GM21367 (cell line): Measurements from ENCODE around the gene ARID5B.
"Not testable (repeated sequence)": the region's sequence is repeated elsewhere in the genome, so short reads cannot be mapped to it uniquely, and the experiment has no call there.

Source experiments
- ATAC-seq: cut with Tn5 transposase; IDR thresholded peaks from one replicate; pipeline ENCODE4 v1.9.1; 2021; ENCODE audit not compliant: unreplicated experiment

Gene ARID5B

DNA sequence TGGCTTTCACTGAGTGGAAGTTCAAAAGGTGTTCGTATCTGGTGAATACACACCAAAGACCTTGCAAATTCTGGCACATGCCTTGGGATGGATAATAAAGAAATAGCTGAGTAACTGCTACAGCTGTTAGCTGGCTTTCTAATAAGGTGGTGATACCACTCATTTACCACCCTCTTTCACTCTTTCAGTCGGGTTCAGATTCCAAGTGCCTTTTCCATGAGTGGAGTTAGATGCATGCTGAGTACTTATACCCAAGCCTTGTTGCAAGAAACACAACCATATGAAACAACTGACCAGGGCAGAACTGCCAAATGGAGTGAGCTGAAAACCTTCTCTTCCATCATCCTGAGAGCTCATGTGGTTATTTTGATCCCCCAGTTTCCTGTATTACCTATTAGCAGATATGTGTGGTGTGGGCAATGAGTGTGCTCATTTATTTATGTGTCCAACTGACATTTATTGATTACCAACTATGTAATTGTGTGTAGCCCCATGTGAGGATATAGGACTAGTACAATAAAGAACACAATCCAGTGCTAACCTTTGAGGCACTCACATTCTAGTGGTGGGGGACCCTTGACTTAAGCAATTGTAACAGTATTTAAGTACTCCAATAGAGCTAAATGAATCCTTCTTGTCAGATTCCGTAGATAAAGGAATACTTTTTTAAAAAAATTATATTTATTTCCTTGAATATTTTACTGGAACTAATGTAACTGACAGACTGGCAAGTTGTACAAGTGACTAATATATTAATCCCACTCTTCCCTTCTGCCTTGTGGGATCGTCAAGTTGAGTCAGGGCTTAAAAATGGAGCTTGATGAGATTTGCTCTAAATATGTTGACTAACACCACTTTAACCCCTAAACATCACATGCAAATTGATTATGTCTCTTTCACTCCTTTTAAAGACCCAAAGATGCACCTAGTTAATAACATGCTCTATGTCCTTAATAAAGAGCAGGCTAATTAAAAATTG is 124.7 kb downstream of the ARID5B start:
- no peak for ATAC-seq

DNA sequence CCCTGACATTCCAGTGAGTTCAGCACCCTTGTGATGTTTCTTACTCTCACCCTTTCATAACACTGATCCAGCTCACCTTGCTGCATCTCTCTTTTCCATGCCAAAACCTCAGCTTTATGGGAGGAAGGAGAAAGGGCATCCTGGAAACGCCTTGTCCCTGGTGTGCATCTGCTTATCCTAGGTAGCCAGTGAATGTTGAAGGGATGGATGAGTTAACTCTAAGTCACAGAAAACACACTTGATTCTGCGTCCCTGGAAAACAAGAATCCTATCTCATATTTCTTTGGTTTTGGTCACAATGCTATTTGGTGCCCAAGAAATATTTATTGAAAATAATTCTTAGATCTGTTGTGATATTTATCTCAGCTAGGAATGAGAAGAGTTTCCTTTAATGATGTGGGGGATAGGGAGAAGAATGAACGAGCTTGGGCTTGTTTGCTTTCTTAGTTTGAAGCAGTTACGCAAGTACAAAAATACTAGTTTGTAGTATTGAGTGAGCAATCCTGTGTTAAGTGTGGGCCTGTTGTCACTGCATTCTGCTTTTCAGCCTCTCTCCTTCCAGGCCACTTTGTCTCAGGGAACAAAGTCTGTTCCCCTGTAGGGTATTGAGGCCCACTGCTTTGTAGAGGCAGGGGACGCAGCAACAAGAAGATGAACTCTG is 126.5 kb downstream of the ARID5B start:
- ATAC-seq, result no peak

DNA sequence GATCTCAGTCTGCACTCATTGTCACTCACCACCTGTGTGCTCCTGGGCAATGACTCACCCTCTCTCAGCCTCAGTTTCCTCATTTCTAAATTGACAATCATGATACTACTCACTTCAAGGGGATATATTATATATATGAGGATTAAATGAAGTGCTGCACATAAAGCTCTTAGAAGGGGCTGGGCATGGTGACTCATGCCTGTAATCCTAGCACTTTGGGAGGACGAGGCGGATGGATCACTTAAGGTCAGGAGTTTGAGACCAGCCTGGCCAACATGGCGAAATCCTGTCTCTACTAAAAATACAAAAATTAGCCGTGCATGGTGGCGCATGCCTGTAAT is 127.0 kb downstream of the ARID5B start:
- ATAC-seq, result not testable (repeated sequence)

DNA sequence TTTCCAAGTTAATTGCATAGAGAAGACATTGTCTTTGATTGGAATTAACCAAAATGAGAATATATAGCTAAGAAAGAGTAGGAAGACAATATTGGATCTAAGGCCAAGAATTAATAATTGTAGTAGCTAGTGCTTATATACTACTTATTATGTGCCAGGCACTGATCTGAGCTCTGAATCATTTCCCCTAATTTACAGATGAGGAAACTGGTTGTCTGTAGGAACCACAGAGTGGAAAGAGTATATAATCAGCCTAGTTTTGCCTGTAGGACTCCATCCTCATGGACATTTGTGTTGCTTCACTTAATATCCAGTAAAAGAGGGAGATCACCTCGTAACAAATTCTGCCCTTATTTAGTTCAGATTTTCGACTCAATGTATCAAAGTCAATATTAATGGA is 127.9 kb downstream of the ARID5B start:
- no peak for ATAC-seq

DNA sequence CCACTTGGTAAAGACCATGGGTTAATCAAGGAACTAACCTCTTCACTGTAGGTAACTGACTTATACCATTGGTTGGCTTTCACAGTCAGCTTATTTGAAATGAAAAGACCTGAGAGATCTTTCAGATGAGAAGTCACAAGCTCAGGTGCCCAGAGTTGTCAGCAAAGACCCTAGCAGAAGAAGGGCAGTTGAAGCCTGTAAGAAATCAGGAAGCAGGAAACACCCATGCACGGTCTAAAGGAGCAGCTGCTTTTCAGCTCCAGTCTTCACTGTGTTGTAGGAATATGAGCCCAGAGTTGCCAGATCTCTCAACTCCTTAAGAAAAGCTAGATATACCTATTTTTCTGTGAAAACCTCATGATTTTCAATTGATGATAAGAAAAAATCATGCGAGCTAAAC is 130.0 kb downstream of the ARID5B start:
- no peak for ATAC-seq

DNA sequence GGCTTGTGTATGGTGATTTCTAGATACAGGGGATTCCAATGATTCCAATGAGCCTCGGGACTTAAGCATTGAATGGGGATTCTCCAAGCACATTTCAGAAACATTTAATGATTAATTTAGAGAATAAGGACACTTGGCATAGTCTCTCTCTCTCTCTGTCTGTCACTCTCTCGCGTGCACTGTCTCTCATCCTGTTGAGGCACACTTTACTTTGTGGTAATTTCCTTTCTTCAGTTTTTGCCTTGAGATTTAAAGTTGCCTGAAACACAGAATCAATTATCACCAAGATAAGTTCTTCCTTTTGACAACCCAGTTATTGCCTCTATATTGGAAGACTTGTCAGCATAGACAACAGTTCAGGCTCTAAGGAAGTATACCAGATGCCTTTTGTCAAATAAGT is 131.6 kb downstream of the ARID5B start:
- ATAC-seq, result no peak

DNA sequence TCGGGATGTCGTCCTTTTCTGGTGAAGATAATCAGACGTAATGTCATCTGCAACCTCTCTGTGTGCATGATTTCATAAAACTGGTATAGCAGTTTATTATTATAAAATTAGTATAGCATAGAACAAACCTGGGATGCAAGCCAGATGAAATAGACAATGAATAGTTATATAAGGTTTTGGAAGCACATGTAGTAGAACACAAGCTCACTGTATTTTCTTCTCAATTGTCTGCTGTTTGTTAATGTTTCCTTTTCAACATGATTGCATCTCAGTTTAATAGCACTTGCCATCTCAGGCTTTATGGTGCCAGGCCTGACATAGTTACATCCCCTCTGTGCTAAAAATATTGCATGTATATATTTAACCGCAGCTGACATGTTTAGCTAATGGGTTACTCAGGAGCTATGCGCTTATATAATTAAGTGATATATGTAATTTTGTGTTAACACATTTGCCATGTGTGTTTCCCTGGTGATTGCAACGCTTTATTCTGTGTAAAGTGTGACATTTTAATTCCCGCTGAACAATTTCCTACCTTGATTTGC is 132.7 kb downstream of the ARID5B start:
- ATAC-seq, result no peak

DNA sequence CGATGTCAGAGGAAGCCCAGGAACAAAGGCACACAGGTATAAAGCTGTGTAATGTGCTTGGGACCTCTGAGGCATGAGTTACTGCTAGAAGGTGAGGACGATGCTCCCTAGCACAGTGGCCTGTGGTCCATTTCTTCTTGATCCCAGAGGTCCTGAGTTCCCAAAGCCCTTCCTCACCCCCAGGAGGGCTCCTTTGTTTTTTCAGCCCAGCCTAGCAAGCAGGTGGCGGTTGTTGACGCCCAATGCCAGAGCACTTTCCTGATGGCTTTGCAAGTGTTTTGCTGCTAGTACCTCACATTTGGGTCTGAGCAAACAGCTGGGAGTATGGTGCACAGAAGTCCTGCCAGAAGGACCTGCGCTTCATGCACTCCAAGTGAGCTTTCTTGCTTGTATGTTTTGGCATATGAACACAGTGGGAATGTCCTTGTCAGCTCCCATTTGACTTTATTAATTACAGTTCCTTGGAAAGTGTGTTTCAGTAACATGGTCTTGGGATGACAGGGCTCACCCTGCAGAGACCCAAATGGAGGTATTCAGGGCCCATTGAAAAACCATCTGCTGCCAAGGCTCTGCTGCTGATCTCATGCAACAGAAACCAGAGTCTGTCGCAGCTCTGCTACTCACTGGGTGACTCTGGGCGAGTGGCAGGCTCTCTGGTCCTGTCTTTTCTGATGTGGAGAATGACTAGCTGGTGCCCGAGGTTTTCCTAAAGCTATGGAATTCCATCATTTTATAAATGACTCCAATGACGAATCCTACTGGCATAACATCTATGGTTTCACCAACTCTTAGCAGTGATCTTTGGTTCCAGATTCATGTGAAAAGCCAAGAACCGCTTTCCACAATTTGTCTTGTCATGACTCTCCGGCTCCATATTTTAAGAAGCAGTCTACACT is 134.9 kb downstream of the ARID5B start:
- ATAC-seq, result no peak

DNA sequence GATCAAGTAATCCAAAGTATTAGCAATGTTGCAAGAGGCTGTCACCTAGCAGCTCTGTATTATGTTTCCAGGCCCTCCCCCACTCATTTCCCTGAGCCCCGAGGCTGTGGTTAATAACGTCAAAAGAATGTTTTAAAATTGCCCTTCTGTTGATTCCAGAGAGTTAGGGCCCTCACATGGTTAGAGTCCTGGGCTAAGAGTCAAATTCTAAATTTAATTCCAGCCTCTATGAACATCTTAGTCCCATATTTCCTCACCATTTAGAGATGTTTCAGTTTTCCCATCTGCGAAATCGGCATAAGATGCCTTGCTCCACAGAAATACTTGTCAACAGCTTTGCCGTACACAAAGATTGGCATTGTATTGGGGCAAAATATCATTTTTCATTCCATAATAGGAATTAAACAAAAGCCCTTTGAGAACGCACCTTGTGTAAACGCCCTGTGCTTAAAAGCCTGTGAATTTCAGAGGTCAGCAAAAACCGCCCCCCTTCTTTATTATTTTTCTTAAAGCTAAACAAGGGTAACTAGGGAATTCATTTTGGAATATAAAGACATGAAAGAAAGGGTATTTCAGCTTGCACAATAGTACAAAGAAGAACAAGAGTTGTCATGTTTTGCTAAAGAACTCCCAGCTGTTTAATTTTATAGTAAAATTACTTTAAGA is 135.8 kb downstream of the ARID5B start:
- no peak for ATAC-seq

DNA sequence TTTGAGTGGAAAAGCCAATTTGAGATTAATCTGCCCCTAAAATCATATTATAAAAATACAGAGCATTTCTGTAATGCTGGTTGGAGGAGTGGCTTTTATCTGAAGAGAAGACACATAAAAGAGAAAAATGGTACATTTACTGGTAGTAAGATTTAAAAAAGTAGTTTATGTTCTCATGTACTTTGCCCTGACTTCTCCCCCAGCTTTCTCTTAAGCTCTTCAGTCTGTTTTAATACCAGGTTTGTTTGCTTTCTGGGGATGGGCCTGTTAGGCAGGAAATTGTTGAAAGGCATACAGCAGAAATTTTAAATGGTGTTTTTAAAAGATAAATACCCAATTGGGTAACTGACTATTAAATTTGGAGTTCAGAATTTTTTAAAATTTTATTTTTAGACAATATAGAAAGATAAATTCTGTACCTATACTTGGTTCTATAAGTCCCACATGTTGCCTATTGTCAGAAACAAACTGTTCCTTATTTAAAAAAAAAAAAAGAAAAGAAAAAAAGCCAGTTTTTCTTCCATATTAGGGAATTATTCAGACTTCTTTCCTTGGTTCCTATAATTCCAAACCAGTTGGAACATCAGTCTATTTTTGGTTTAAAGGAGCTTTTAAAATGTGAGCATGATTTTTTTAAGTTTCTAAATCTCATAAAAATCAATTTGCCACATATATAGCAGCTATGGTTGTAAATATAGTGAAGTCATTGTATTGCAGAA is 136.6 kb downstream of the ARID5B start:
- ATAC-seq, result no peak

DNA sequence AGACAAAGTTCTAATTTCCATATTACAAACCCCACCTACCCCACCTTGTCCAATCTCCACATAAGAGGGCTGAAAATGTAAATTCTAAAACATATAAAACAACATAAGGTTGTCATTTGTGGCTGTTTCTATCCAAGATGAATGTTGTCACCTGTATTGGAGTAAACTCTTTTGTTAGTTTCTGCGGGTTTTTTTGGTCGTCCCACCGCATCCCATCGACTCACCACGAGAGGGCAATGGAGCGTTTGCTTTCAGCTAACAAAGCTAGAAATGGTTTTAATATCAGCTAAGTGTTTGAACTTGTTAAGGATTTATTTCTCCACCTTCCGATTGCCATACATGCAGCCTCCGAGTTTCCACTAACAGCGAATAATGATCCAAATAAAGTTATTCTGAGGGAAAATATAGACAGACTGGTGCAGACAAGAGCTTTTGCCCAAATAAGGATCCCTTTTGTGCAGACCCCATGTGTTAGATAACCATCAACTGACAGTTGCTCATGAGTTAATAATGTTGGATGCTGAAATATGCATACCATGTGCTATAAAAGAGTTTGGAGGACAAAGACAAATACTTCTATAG is 137.2 kb downstream of the ARID5B start:
- no peak for ATAC-seq

DNA sequence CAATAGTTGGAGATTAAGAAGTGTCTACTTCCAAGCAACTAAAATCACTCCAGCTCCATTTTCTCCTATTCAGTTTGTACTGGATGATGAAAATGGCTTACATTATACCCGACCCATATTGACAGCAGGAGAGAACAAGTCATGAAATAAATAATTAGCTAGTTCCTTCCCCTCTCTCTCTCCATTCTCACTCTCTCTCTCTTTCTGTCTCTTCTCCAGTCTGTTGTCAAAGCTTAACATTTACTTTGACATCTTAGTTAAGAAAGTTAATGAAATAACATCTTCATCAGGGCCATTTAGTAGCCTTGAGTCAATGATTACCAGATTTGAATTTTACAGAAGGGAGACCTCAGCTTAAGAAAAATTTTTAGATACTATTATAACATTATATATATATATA is 138.5 kb downstream of the ARID5B start:
- no peak for ATAC-seq

DNA sequence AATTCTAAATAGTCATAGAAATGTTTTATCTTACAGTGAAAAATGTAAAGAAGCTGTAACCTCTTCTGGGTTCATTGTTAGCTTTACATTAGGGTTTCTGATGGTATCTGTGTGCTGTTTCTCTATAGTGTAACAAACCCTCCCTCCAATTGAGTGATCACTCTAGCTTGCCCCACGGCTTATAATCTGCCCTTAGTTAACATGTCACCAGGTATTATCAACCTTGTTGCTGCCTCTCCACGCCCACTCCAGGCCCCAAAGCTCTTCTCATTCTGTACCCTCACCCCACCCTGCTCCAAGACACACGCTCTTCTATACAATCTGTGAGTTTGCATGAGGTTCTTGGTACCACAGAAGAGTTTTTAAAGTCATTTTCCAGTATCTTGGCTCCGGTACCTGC is 139.4 kb downstream of the ARID5B start:
- ATAC-seq, result no peak

DNA sequence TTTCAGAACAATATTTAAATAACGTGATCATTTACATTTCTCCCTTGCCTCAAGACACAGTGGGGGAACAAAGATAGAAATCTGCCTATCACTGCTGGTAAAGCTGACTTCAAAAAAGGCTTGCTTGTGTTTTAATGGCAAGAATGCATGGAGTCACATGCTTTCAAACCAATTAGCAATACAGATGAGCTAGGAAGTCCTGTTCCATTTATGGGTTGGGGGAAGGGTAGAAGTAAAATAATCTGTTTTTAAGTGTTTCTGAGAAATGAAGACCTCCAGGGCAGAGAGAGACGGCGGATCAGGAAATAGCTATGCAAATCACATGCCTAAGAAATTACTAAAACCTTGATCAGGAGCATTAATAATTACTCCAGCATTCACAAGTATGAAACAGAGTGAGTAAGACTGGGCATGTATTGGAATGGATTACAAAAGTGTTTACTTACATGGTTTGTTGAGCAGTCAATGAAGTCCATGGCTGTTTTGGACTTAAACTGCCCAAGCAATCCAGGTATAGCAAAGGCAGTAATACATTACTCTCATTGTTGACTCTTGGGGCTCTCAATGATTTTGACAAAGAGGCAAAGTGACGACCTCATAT is 142.0 kb downstream of the ARID5B start:
- no peak for ATAC-seq

DNA sequence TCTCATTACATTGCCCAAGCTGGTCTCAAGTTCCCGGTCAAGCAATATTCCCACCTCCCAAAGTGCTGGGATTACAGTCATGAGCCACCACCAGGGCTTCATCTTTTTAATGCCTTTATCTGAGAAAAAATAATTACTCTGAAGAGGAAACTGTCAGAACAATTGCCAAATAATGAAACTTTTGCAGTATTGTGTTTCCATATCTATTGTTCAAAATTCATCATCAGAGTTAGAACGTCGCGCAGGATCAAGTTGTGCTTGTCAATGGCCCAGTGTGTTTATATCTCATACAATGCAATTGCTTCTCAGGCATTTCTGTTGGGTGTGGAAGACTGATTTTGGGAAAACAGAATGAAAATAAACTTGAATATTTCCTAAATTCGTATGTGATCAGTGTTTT is 143.1 kb downstream of the ARID5B start:
- no peak for ATAC-seq

DNA sequence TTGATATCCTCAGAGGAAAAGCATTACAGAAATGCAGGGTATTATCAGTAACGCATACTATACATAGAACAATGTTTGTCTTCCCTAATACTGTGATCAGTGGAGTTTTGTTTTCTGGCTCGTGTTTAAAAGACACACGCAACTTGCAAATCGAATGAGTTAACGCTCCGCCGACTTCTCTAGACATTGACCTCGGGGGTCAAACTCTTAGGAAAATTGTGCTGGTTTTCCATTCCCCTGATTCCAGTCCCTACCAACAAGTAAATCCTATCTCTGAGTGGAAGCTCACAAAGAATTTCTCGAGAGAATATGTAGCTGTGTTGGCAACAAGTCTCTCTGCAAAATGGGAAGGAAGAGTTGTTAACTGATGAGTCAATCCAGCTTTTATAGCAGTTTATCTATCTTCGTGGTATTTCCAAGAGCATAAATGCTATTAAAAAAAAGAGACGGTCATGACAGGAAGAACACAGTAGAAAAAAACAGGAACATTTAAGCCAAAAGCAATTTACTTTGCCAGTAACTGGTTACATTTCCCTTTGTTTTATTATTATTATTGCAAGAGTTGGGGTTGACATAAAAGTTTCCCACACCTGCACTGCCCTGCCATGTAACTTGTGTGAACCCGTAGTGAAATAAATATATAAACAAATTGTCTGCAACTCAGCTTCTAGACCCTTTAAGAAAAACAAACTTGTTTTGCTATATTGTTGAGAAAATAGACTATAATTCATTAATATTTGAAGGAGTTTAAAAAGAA is 144.4 kb downstream of the ARID5B start:
- ATAC-seq, result no peak

DNA sequence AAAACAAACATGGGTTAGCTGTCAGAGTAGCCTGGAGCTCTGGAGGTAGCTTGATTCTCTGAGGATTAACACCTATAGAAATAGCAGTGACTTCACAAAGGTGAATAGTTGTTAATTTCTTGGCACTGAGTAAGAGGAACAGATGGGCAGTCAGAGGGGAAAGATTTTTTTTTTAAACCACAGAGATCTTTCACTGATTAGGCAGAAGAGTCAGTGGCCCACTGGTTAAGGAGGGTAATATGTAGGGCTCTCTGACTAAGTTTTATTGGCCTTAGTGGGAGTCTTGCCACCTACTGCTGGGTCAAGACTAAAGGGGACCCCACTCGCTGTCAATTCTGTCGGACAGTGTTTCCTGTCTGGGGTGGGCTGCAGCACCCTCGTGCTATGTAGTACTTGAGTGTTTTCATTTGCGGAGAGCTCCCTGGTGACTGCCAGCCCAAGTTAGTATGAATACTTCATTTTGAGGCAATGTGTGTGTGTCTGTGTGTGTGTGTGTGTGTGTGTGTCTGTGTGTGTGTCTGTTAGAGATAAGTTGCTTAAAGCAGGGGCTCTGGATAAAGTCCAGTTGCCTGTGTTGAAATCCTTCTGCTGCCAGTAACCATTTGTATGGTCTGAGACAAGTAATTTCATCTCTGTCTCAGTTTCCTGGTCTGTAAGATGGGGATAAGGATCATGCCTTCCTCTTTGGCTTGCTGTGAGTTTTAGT is 145.2 kb downstream of the ARID5B start:
- peak; percentile 35 for ATAC-seq
